Fibroblast of skin of abdomen (primary cell): ENCODE measurements around the gene DMD.
A peak's percentile ranks its signal among the peaks of the same experiment; 100 is the strongest.

Experiments
- DNase-seq: peaks from one replicate; pipeline ENCODE4 v3.0.0-alpha.2; 2013

The DMD gene

DNA sequence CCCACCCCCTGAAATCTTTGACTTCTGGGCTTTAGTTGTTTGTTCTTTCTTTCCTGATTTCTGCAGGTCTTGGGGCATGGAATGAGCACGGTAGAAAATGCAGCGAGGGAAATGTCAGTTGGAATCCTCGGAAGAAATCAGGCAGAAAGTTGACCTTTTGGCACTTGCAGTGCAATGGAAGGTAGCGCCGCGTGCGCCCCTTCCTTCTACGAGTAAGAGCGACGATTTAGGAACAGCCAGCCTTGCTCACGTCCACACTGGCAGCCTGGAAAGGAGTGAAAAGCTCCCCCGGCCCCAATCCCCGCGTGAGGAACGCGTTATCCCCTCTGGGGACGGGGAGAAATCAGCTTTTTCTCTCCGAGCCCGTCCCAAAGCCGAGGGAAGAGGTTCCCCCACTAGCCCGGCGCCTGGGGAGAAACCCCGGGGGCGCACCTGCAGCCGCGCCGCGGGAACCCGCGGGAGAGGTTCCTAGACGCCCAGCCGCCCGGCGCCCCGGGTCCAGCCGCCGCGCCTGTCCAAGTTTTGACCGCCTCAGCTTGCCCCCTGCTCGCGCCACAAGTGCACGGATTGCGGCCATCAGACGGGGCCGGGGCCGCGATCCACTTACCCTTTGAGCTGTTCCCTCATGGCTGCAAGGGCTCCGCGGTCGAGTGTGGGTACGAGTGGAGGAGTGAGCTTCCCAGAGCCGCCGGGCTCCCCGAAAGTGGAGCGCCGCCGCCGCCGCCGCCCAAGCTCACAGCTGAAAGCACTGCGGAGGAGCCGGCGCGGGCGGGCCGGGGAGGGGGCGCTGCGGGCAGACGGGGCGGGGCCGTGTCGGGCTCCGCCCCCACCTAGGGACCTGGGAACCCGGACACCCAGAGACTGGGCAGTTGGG, 1944.9 kb downstream of the DMD start:
- peak; percentile 19 for DNase-seq

DNA sequence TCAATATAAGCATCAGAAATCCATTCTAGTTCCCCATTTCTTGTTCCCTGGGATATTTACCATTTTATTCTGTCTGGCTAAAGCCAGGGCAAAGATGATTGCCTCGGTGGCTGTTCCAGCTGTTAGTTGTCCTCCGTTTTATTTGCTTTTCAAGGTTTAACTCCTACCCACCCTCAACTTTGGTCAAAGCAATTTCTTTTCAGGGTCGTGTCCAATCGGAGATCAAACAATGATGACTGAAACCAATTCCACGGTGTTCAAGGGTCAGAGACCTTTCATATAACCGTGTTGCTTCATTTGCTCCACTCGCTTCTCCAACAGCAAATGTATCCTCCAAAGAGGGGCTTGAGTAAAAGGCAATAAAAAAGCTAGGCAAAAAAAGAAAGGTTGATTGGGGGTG, 1946.0 kb downstream of the DMD start:
- no peak for DNase-seq

DNA sequence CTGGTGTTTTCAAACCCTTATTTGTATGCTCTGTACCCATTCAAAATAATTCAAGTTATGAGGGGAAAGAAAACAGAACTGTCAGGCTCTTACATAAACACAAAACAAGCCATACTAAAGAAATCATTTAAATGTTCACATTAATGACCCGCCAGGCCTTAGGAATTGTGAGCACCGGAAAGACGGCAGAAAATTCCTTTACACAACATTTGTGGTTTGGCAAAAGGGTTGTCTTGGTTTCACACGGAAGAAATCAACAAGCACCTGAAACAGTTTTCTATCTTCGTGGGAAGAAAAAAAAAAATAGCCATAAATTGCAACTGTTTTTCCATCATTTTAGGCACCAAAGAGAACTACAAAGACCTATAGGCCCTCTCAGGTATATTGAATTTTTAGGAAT, 1951.0 kb downstream of the DMD start:
- DNase-seq: no peak

DNA sequence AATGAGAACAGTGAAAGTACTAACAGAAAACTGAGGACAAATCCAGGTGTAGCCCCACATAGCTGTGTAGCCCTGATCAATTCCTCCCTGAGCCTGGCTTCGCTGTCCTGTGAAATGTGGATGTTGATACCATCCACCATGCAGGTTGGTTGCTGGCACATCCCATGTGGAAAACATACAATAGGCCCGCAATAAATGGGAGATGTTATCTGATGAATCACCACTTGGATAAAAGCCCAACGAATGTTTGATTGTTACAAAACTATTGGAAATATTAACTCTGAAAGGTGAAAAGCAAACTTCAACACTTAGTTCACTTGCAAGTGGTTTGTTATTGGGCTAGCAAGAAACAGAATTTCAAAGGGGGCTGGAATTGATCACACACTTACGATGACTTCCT, 1953.2 kb downstream of the DMD start:
- DNase-seq: no peak

DNA sequence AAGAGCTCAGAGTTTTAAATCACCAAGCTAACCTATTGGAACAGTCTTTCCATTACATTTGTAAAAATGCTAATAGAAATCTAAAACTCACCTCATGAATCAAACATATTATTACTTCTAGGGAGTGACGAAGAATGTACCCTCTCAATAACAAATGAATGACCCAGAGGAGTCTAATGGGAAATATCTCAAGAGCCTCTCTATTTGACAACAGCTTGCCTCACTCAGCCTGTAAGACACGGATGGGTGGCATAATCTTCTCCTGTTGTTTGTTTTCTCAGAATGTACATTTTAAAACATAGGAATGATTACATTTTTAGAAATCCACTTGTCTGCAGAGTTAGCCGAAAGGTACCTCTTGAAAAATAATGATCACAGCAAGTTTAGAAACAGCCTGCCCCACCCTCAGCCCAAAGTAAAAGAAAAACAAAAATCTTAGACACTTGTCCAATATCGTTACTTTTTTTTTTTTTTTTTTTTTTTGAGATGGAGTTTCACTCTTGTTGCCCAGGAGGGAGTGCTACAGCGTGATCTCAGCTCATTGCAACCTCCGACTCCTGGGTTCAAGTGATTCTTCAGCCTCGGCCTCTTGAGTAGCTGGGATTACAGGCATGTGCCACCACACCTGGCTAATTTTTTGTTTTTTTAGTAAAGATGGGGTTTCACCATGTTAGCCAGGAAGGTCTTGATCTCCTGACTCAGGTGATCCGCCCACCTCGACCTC, 1955.9 kb downstream of the DMD start:
- no peak for DNase-seq

DNA sequence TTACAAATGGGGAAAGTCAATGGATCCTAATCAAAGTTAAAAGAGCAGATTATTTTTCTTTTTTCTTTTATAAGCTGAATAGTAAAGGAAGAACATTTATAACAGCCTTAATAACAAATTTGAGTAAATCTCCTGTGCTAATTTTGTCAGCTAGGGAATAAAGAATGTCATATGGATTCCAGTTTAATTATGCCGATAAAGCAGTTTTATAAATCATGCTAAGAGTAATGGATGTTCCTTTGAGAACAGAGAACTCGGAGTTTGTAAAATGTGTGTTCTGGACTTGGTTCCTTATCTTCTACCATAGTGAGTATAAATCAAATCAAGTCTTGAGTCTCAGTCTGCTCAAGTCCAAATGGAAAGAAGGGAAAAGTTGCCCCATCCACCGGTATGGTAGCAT, 1959.2 kb downstream of the DMD start:
- DNase-seq: no peak

DNA sequence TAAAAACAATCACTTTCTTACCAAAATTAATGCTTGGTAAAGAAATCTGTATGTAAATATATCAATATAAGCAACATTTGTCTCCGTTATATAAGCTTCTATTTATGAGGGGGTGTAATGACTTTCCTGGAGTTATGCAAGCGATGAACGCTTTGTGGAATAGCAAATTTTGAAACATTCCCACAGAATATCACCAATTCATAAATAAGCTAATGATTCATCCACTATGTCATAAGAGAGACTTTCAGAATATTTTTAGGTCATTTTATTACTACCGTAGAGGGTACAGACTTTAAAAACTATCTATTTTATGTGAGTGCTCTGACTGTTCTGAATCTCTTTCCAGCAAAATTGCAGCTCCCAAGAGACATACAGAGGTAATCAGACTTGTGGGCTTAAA, 1960.0 kb downstream of the DMD start:
- no peak for DNase-seq

DNA sequence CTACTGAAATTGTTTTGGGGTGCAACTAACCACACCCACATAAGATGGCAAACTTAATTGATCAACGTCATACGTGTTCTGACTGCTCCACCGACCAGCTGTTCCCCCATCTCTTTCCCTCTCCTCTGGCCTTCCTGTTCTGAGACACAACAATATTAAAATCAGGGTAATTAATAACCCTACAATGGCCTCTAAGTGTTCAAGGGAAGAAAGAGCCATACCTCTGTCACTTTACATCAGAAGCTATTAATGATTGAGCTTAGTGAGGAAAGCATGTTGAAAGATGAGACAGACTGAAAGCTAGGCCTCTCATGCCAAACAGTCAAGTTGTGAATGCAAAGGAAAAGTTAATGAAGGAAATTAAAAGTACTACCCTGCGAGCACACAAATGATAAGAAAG, 1965.6 kb downstream of the DMD start:
- no peak for DNase-seq

DNA sequence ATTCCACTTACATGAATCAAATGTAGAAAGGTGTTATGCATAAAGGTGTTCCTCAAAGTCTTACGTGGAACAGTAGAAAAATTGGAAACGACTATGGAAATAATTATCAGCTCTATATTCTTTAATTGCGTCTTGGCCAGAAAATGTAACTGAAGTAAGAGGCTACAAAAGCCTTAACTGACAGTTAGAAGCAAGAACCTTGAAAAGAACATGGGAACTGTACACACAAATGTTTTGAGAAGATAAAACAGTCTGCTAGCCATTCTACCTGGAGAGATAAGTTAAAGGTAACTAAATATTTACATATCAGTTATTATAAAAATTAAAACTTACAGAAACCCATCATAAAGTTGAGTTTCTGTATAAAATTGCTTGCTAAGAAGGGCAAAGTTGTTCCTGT, 1967.5 kb downstream of the DMD start:
- no peak for DNase-seq

DNA sequence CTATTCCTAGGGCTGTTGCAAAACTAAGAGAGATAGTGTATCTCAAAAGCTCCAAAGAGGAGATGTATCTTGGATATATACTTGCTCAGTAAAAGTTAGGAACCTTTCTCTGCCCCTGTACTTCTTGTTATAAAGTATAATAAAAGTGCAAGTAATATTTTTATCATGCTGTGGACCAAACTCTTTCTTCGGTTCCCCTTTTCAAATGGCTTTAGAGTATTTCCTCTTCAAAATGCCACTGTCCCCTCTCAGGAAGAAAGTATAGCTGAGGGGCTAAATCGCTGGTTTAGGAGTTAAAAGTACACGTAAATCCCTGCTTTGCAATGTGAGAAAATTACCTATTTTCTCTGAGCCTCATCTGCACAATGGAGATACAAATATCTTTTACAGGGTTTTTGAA, 1970.4 kb downstream of the DMD start:
- no peak for DNase-seq

DNA sequence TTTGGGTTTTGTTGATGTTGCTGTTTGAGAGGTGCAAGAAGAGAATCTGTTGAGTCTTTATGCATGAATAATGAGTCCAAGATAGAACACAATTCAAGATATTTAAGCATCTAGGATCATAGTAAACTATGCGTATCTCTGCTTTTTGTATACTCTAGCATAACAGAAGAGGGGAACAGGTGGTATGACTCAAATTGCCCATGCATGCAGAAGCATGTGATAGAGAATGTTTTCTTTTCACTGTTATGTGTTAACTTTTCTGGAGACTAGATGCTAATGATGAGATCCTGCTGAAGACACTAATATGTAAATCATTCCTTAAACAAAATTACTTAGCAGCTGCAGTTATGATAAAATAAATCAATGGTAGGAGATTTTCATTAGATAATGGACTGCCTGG, 1974.2 kb downstream of the DMD start:
- DNase-seq: no peak

DNA sequence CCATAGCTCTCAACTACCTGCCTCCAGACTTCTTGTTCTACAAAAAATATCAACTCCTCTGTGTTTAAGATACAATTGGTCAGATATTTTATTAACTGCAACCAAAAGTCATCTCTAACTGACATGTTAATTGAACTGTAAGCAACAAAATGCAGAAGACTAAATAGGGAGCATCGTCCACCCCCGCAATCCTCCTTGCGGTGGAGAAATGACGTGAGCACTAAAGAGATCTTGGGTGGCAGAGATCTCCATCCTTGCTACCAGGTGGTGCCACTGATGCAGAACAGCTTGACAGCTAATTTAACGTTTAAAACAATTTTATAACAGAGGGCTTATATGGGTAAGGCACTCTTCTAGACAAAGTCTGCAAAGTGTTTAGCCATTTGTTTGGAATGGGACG, 1975.1 kb downstream of the DMD start:
- no peak for DNase-seq

DNA sequence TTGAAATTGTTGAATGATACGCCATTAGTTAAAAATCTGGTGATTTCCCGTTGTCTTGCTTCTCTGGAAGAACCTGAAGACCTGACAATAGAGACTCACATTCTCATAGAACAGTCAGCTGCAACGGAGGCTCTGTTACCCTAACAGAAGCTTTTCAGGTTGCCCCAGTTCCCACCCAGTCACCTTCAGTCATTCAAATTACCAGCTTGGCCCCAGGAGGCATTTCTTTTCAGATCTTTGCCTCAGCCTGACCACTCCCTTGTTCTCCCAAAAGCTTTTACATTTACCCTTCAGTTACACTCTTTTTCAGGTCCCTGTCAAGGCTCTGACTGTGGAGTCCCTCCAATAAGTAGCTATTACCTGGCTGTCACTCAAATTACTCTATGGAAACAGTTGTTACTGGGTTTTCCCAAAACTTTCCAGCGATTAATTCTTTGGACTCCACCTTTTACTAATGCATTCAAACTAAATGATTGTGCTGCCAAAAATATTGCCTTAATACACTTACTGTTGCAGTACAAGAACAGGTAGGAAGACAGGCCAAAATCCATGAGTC, 1977.3 kb downstream of the DMD start:
- no peak for DNase-seq

DNA sequence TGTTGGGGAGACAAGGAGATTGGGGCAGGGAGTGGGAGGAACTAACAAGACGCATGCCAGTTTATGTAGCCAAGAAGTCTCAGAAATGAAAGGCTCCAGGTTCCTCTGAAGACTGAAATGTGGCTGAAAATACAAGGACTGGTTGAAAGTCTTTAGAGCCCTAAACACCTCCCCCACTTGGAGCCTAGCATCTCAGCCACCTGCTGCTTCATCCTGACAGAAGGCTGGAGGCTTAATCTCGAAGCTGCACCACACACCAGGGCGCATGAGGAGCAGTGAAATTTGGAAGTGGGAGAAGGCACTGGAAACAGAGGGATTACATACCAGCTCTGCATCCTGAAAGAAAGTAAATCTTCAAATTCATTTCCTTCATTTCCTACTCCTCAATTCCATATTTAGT, 1978.8 kb downstream of the DMD start:
- DNase-seq: no peak

DNA sequence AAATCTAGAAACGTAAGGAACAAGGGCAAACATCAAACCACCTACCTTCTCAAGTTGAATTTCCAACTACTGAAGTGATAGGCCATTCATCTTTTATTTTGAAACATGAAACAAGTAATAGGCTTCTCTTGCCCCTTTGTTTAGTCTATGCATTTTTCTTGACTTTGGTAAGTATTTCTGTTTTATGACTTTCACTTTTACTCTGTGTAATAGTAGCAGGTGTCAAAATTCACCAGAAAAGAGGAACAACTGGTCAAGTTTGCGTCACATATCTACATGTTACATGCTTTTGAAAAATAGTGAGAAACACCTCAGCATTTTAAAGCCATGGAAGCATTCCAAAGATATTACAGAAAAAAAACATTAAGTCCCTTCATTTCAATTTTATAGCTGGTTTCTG, 1982.4 kb downstream of the DMD start:
- DNase-seq: peak; percentile 0

DNA sequence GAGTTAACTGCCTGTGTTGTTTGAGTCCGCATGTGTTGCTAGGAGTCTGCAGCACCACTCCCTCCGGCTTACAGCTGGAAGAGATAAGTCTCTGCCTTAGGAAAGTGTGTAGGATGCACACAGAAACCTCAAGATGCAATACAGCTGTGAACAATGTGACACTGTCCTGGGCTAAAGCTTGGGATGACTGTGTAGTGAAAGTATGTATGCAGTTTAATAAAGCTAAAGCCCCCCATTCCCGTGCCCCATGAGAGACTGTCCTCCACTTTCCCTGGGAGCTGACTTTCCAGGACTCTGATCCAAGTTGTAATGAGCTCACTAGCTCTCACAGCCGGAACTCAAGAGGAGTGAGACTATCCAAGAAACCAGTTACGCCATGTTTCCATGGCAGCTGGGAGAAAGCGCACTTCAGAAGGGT, 1982.9 kb downstream of the DMD start:
- DNase-seq: peak; percentile 86

DNA sequence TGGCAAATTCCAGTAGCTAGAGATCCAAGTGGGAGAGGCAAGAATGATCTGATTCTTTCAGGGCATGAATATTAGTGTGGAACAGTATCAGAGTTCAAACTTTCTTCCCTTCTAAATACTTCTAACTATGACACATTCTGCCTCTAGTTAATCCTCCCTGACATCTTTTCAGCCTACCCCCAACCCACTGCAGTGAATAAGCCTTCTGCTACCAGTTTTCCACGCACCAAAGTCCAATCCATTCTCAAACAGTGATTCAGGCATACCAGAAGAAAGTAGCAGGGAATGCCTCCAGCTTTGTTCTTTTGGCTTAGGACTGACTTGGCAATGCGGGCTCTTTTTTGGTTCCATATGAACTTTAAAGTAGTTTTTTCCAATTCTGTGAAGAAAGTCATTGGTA, 1984.1 kb downstream of the DMD start:
- DNase-seq: peak; percentile 81

DNA sequence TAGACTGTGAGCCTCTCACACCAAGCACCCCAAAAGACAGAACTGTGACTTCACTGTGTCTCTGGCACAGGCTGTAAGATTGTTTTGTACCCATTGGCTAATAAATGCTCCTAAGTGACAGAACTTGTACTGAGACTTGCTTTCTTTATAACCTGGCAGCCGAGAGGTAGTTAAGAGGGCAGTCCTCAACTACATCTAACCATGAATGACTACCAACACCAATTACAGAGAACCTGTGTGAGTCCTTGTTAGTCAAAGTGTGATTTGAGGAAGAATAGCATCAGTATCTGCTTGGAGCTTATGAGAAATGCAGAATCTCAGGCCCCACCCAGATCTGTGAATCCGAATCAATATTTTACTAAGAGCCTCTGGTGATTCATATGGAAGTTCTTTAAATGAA, 1985.5 kb downstream of the DMD start:
- no peak for DNase-seq

DNA sequence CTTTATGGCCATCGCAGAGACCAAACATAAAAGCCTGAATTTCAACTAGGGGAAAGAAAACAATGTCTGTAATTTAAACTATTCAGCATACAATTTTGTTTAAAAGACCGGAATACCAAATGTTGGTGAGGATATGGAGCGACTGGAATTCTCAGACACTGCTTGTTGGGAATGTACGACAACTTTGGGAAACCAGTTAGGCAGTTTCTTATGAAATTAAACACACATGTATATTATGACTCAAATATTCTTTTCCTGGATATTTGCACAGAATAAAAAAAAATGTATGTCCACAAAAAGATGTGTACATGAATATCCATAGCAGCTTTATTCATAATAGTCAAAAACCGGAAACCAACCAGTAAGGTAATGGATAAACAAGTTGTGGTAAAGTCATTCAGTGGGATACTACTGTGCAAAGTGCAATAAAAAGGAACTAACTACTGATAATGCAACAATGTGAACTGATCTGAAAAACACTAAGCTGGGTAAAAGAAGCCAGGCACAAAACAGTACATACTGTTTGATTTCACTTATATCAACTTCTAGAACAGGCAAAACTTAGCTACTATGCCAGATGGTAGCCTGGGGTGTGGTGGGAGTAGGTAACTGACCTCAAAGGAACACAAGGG, 1986.9 kb downstream of the DMD start:
- peak; percentile 48 for DNase-seq

DNA sequence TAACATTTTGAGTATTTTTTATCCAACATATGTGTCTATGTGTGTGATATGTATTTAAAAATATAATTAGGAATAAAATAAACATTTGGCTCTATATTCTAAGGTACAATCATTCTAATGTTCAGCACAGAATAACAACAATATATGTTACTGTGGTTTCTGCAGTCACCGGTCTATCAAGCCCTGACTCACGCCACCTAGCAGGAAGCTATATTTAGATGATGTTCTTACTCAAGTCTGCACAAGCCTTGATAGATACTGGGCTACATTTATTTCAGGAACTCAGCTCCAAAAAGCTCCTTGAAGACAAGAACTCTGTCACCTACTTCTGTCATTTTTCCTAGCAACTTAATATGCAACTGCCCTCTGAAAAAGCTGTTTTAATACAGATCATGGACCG, 1987.5 kb downstream of the DMD start:
- DNase-seq: peak; percentile 58

DNA sequence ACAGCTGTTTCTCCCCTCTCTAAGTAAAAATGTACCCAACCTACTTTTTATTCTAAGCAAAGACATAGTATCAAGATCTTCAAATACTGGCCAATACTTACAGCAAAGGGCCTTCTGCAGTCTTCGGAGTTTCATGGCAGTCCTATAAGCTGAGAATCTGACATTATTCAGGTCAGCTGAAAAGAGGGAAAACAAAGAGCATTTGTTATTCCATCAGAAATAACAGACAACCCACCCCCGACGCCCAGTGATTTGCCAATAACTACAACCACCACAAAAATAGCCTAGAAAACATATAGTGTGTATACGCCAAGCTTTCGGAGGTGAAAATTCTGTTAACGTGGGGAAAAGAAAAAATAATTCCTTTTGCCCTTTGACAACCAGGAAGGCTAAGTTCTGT, 1988.4 kb downstream of the DMD start:
- no peak for DNase-seq

DNA sequence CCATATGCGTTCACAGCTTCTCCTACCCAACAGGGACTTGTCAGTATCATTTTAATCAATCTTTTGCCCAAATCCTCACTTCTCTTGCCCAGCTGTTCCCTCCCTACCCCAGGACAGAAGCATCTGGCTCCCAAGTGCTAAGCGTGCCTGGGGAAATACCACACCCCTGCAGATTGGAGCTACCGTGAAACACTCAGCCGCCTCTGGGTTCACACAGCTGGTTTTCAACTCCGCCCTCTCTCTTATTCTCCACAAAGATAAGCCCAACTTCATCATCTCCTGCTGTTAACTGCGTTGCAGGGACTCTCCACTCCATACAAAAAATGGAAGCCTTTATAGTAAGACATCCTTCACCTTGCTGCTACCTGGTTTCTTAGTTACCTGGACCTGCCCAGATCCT, 1992.2 kb downstream of the DMD start:
- DNase-seq: no peak

DNA sequence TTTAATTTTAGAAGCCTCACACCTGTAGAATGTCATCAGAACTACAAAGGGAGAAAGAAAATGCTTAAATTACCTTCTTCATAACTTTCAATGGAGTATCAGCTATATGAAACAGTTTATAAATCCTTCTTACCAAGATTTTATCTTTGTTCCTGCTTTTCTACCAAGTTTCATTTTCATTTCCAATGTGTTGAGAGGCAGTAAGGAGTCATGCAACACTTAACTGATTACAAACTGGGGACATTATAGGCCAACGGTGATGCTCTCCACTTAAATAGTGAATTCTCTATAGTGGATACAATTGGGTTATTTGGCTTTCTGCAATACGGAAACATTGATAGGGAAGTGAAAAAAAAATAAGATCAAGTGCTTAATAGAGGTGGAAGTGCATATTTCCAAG, 1994.3 kb downstream of the DMD start:
- no peak for DNase-seq
